Calu3 (cell line): ENCODE data around the gene GPATCH2L. TPM values are rescaled to one million over a fixed set of nuclear protein-coding genes. Genes with fewer than 3 reads are reported as not detected.
A peak's percentile ranks its signal among the peaks of the same experiment; 100 is the strongest.

Source experiments
- BruUV-seq: library from RNA; stranded (reverse); fragments of 400-500 nt; replicated peaks from 2 replicates; lab custom pipeline; 2021; lab: Mats Ljungman, UMichigan
- CTCF ChIA-PET: fragments of 300-600 bp; sonication (Branson Sonifier 250); formaldehyde crosslinking; loops from one replicate; lab custom pipeline; 2022; ENCODE audit warnings: antibody characterized with exemption; lab: Charles Lee
- DNase-seq: peaks from one replicate; pipeline ENCODE4 v3.0.0; 2022
- H3K27ac Mint-ChIP-seq: one replicate; pipeline ENCODE4 v1.8.0; 2022; ENCODE audit warnings: mixed read lengths; ENCODE audit not compliant: unreplicated experiment
- H3K27me3 Mint-ChIP-seq: one replicate; pipeline ENCODE4 v1.8.0; 2022; ENCODE audit warnings: mixed read lengths; ENCODE audit not compliant: unreplicated experiment
- H3K36me3 Mint-ChIP-seq: one replicate; pipeline ENCODE4 v1.8.0; 2022; ENCODE audit warnings: mild to moderate bottlenecking, moderate library complexity, mixed read lengths; ENCODE audit not compliant: insufficient read depth, unreplicated experiment
- H3K4me1 Mint-ChIP-seq: one replicate; pipeline ENCODE4 v1.8.0; 2022; ENCODE audit warnings: mild to moderate bottlenecking, low read depth, mixed read lengths; ENCODE audit not compliant: unreplicated experiment
- H3K4me3 Mint-ChIP-seq: one replicate; pipeline ENCODE4 v1.8.0; 2022; ENCODE audit warnings: mild to moderate bottlenecking, low read depth, moderate library complexity, mixed read lengths; ENCODE audit not compliant: unreplicated experiment
- H3K9me3 Mint-ChIP-seq: one replicate; pipeline ENCODE4 v1.8.0; 2022; ENCODE audit warnings: low read depth, mixed read lengths; ENCODE audit not compliant: unreplicated experiment
- CTCF ChIP-seq: fragments of 200-600 bp; IDR thresholded peaks from one replicate; pipeline ENCODE4 v1.8.0; 2022; ENCODE audit warnings: antibody characterized with exemption; ENCODE audit not compliant: unreplicated experiment
- intact Hi-C: fragments of 100-400 bp; cut with micrococcal nuclease; formaldehyde crosslinking; loops from one replicate; pipeline ENCODE4 v1.10.0; 2022; ENCODE audit not compliant: unreplicated experiment
- total RNA-seq: library from RNA; stranded (reverse); gene quantifications from 2 replicates; pipeline ENCODE4 v1.2.3, GENCODE V29; 2022

GPATCH2L gene
- total RNA-seq, 1 experiment from 2014 or later: 62.4 TPM

- intact Hi-C loops: loop anchor here (5.0 kb wide), 1 partner anchor 151 kb away; no protein-coding TSS in a partner anchor
- DNase-seq: no peak
- Mint-ChIP-seq H3K36me3 (peaks cover 22% of the 10 kb centered on the region), H3K9me3 (no peaks in the 10 kb centered on the region), H3K27me3 (no peaks in the 10 kb centered on the region), H3K27ac (no peak overlapping the region), H3K4me1 (peaks cover 12% of the 10 kb centered on the region), H3K4me3 (no peak overlapping the region)
- no peak for TF ChIP-seq CTCF
- no TSS peak for BruUV-seq
- CTCF ChIA-PET: no interaction called here
Measured at GRCh38 chr14:76201162-76201561, 49.4 kb downstream of the GPATCH2L start.

GRCh38 chr14:76203086-76204001 lies 51.6 kb downstream of the GPATCH2L start:
- intact Hi-C loops: loop anchor here (5.0 kb wide), 1 partner anchor 149 kb away; no protein-coding TSS in a partner anchor
- H3K27ac Mint-ChIP-seq: peak overlapping the region; percentile 83
- TF ChIP-seq CTCF: no peak
- peaks cover 13% of the 10 kb centered on the region for H3K36me3 Mint-ChIP-seq
- no peaks in the 10 kb centered on the region for H3K27me3 Mint-ChIP-seq
- peak overlapping the region; percentile 19 for H3K4me3 Mint-ChIP-seq
- H3K9me3 Mint-ChIP-seq: no peaks in the 10 kb centered on the region
- H3K4me1 Mint-ChIP-seq: peaks cover 12% of the 10 kb centered on the region
- no TSS peak for BruUV-seq
- CTCF ChIA-PET: no interaction called here
- DNase-seq: peak; percentile 63

- DNase-seq: no peak
- no peak overlapping the region for H3K4me3 Mint-ChIP-seq
- H3K4me1 Mint-ChIP-seq: peaks cover 12% of the 10 kb centered on the region
- peaks cover 4% of the 10 kb centered on the region for H3K36me3 Mint-ChIP-seq
- no peaks in the 10 kb centered on the region for H3K27me3 Mint-ChIP-seq
- BruUV-seq: no TSS peak
- CTCF ChIA-PET: no interaction called here
- no peaks in the 10 kb centered on the region for H3K9me3 Mint-ChIP-seq
- no peak overlapping the region for H3K27ac Mint-ChIP-seq
- TF ChIP-seq CTCF: no peak
- intact Hi-C loops: loop anchor here (5.0 kb wide), 1 partner anchor 148 kb away; no protein-coding TSS in a partner anchor
Measured at GRCh38 chr14:76204461-76205230, 52.9 kb downstream of the GPATCH2L start.

- no peaks in the 10 kb centered on the region for H3K27me3 Mint-ChIP-seq
- DNase-seq: no peak
- CTCF ChIA-PET: no interaction called here
- peaks cover 4% of the 10 kb centered on the region for H3K36me3 Mint-ChIP-seq
- no peak overlapping the region for H3K4me3 Mint-ChIP-seq
- no peak for TF ChIP-seq CTCF
- H3K4me1 Mint-ChIP-seq: peaks cover 12% of the 10 kb centered on the region
- no peak overlapping the region for H3K27ac Mint-ChIP-seq
- no peaks in the 10 kb centered on the region for H3K9me3 Mint-ChIP-seq
- BruUV-seq: no TSS peak
- intact Hi-C loops: no loop called here
Measured at GRCh38 chr14:76205708-76206107, 54.0 kb downstream of the GPATCH2L start.
